Mucosa of gallbladder (tissue), 1 donor: ENCODE results near the gene FSTL5. TPM values are rescaled to one million over a fixed set of nuclear protein-coding genes. Genes with fewer than 3 reads are reported as not detected.
"Not testable (repeated sequence)": the region's sequence is repeated elsewhere in the genome, so short reads cannot be mapped to it uniquely, and the experiment has no call there.

Experiments used
- DNase-seq: peaks from one replicate; pipeline ENCODE4 v3.0.0-alpha.2; 2020; ENCODE audit warnings: low spot score
- total RNA-seq: library from RNA; stranded (reverse); gene quantifications from one replicate; pipeline ENCODE4 v1.2.1, GENCODE V29; 2021
- donor health status: DM: no; HTN: no; CAD: no.

The FSTL5 gene
- total RNA-seq, 1 donor from 2014 or later: 0.03 TPM

GRCh38 chr4:162103908-162104307, 59.9 kb downstream of the FSTL5 start:
- not testable (repeated sequence) for DNase-seq

- DNase-seq: no peak
Observed at GRCh38 chr4:162102713-162103112, 61.1 kb downstream of the FSTL5 start.

- DNase-seq: no peak
Observed at GRCh38 chr4:162101337-162101736, 62.5 kb downstream of the FSTL5 start.

GRCh38 chr4:162075726-162076125, 88.1 kb downstream of the FSTL5 start:
- DNase-seq: no peak

- no peak for DNase-seq
Observed at GRCh38 chr4:162061214-162061613, 102.6 kb downstream of the FSTL5 start.

GRCh38 chr4:162059656-162060055, 104.1 kb downstream of the FSTL5 start:
- no peak for DNase-seq

- DNase-seq: no peak
Observed at GRCh38 chr4:162056990-162057389, 106.8 kb downstream of the FSTL5 start.

GRCh38 chr4:162046135-162046534, 117.7 kb downstream of the FSTL5 start:
- no peak for DNase-seq

- no peak for DNase-seq
Observed at GRCh38 chr4:162038112-162038511, 125.7 kb downstream of the FSTL5 start.

GRCh38 chr4:162017863-162018262, 145.9 kb downstream of the FSTL5 start:
- no peak for DNase-seq

GRCh38 chr4:162016991-162017390, 146.8 kb downstream of the FSTL5 start:
- DNase-seq: no peak

GRCh38 chr4:162016219-162016618, 147.6 kb downstream of the FSTL5 start:
- DNase-seq: no peak

GRCh38 chr4:162015090-162015489, 148.7 kb downstream of the FSTL5 start:
- no peak for DNase-seq

- DNase-seq: no peak
Observed at GRCh38 chr4:162011089-162011488, 152.7 kb downstream of the FSTL5 start.

- no peak for DNase-seq
Observed at GRCh38 chr4:162010362-162010761, 153.4 kb downstream of the FSTL5 start.

- DNase-seq: no peak
Observed at GRCh38 chr4:161992317-161992716, 171.5 kb downstream of the FSTL5 start.

- DNase-seq: no peak
Observed at GRCh38 chr4:161991811-161992210, 172.0 kb downstream of the FSTL5 start.

- DNase-seq: no peak
Observed at GRCh38 chr4:161990721-161991120, 173.1 kb downstream of the FSTL5 start.

GRCh38 chr4:161988946-161989345, 174.9 kb downstream of the FSTL5 start:
- DNase-seq: no peak

- no peak for DNase-seq
Observed at GRCh38 chr4:161987611-161988010, 176.2 kb downstream of the FSTL5 start.

- DNase-seq: no peak
Observed at GRCh38 chr4:161952382-161952781, 211.4 kb downstream of the FSTL5 start.

GRCh38 chr4:161949946-161950725, 213.7 kb downstream of the FSTL5 start:
- no peak for DNase-seq

GRCh38 chr4:161948026-161948770, 215.6 kb downstream of the FSTL5 start:
- DNase-seq: no peak
